Measurements from ENCODE around the gene YEATS2.
"Not testable (repeated sequence)": the region's sequence is repeated elsewhere in the genome, so short reads cannot be mapped to it uniquely, and the experiment has no call there.

Gene YEATS2

DNA sequence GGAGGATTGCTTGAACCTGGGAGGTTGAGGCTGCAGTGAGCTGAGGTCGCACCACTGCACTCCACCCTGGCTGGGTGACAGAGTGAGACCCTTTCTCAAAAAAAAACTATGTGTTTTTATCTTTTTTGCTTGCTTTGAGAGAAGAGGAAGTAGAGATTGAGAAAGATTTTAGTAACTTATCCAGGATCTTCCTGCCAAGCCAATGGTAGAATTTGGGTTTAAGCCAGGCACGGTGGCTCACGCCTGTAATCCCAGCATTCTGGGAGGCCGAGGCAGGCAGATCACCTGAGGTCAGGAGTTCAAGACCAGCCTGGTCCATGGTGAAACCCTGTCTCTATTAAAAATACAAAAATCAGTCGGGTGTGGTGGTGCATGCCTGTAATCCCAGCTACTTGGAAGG is 78.9 kb downstream of the YEATS2 start:
- not testable (repeated sequence) for DNase-seq (ENCODE audit: low spot score)

DNA sequence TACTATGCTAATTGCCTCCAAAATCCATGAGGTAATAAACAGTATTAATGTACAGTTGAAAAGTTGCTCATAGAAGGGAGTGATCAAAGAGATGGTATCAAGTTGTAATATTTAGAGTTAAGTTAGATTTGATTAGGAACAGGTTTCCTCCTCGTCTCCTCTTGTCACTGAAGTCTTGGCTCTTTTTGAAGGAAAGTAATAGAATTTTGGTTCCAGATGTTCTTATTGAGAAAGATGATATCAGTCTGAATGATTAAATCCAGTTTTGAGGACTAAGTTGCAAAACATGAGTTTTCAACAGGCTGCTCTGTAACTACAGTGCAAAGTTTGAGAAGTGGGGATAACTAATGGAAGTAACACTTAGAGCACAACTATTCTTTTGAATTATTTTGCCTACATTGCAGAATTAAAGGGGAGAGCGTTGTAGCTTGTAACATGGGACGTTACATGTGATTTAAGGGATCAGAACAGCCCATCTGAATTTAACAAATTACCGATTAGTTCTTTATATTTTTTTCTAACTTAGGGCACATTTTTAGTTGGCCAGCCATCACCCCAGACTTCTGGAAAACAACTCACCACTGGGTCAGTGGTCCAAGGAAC is 79.5 kb downstream of the YEATS2 start:
- DNase-seq (ENCODE audit: low spot score), result no peak

DNA sequence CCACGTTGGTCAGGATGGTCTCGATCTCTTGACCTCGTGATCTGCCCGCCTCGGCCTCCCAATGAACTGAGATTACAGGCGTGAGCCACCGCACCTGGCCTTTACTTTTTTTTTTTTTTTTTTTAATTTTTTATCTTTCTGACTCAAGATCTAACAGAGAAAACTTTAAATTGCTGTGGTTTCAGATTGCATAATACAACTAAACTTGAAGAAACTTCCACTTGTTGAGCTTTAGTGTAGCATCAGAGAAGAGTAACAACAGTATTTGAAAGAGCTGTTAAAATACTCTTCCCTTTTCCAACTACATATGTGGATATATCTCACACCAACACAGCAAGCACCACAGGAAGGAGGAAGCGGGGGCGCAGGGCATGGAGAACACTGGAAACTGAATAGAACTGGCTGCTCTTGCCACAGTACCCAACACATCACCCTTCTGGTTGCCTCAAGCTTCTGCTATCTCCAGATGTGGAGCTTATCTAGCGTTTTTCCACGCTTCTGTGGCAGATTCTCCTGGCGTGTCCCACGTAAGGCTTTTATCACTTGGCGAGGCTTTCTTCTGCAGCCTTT is 82.4 kb downstream of the YEATS2 start:
- no peak for DNase-seq (ENCODE audit: low spot score)

DNA sequence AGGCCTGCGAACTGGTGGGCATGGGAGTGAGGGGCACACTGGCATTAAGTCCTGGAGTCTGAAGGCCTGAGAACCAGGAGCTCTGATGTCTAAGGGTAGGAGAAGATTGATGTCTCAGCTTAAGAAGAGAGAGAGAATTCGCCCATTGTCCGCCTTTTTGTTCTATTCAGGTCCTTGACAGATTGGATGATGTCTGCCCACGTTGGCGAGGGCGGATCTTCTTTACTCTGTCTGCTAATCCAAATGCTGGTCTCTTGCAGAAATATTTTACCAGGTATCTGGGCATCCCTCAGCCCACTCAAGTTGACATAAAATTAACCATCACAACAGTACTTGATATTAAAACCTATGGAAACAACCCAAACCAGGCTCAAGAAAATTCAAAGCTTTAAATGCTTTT is 83.6 kb downstream of the YEATS2 start:
- DNase-seq (ENCODE audit: low spot score), result no peak

DNA sequence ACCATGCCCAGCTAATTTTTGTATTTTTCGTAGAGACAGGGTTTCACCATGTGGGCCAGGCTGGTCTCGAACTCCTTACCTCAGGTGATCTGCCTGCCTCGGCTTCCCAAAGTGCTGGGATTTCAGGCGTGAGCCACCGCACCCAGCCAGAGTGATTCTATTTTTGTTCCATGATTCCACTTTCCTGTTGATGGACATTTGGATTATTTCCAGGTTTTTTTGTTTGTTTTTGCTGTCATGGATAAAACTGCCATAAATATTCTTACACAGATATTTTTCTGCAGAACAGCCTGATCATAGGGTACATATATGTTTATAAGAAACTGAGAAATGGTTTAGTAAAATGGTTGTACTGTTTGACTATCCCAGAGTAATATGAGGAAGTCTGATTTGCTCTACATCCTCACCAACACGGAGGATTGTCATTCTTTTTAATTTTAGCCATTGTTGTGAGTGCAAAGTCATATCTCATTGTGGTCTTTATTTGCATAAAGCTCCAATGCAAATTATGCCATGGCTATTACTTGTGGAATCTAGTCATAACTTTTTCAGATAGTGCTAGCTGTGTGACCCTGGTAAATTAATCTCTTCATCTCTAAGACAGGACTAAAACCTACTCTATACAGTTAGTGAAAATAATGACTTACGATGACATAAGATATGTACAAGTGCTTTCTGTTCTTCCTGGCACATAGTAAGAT is 85.1 kb downstream of the YEATS2 start:
- DNase-seq (ENCODE audit: low spot score), result no peak

DNA sequence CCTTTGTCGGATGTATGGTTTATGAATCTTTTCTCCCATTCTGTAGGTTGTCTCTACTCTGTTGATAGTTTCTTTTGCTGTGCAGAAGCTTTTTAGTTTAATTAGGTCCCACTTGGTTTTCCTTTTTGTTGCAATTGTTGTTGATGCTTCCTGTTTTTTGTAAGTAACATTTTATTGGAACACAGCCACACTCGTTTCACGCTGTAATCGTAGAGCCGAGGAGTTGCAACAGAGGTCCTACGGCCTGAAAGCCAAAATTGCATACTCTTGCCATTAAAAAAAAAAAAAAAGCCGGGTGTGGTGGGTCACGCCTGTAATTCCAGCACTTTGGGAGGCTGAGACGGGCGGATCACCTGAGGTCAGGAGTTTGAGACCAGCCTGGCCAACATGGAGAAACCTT is 86.9 kb downstream of the YEATS2 start:
- DNase-seq (ENCODE audit: low spot score), result not testable (repeated sequence)

DNA sequence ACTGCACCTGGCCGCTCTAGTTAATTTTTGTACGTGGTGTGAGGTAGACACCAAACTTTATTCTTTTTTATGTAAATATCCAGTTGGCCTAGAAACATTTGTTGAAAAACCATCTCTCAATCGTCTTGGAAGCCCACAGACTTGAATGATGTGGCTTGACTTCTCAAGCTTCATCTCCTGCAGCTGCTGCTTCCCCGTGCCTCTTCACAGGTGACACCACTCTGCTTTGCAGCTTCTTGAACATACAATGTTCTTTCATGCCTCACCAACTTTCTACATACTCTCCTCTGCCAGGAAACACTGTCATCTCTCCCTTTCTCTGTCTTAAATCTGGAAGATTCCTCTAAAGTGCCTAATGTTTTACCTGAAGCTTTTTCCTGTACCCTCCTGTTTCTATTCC is 92.2 kb downstream of the YEATS2 start:
- no peak for DNase-seq (ENCODE audit: low spot score)

DNA sequence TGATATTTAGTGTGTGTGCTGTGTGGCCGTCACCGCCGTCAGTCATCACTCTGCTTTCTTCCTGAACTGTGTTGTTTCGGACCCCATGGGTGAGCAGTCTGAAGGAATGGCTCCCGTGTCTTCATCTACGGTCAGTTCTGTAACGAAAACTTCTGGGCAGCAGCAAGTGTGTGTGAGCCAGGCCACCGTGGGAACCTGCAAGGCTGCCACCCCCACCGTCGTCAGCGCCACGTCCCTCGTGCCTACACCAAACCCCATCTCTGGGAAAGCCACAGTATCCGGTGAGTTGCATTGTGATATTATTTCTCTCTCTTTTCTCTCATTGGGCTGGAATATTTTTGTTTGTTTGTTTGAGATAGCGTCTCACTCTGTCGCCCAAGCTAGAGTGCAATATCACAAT is 93.1 kb downstream of the YEATS2 start:
- no peak for DNase-seq (ENCODE audit: low spot score)

DNA sequence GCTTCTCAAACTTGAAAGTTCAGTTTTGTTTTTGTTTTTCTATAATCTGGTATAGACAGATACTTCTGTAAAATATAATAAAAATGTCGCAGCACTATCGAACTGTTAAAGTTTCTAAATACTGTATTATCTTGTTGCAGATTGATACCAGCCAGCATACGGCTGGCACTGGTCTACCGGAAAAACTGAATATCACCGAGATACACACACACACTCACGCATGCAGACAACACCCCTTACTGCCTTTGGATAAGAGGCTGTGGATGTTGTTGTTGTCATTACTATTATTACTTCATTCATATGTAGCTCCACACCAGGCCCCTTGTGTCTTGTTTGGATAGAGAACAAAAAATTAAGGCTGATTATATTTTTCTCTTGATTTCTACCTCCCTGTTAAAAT is 95.4 kb downstream of the YEATS2 start:
- no peak for DNase-seq (ENCODE audit: low spot score)

DNA sequence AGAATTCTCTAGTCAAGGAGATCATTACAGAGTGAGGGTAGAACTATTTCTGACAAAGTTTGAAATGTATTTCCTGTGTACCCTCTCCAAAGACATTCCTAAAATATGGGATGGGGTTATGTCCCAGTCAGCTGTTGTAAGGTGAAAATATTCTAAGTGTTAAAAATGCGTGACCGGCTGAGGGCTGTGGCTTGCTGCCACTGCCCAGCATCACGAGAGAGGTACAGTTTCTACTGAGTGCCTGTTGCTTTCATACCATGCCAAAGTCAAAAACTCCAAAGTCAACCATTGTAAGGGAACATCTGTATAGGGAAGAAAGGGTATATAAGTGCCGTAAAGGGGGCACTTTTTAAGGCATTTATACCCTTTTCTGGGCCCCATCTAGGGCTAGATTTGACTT is 96.9 kb downstream of the YEATS2 start:
- no peak for DNase-seq (ENCODE audit: low spot score)

DNA sequence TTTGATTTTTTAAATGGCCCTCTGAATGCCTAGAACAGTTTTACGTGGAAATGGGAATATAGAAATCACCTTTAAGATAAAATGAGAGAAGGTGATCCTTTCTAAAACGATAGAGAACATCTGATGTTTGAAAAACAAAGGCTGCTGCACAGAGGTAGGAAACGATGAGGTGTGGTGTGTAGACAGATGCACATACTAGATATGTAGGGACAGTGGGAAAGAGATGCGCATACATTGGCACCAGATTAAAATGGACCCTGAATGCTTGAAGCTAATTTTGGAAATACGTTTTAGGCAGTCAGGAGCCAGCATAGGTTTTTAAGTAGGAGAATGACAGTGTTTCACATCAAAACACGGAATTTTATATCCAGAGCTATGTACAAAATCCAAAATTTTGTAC is 98.8 kb downstream of the YEATS2 start:
- no peak for DNase-seq (ENCODE audit: low spot score)

DNA sequence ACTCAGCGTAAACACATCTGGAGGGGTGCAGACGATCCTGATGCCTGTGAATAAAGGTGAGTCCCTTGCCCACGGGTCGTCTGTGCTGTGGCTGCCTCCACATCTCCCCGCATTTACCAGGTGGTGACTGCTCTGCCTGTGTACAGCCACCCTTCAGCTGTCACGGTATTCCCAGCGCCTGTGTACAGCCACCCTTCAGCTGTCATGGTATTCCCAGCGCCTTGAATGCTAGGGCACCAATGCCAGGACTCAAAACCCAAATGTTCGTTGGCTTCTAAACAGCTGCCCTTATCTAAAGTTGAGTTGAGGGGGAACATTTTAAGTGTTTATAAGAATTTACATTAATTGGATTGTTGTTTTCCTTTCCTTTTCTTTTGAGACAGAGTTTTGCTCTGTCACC is 100.4 kb downstream of the YEATS2 start:
- DNase-seq (ENCODE audit: low spot score), result no peak

DNA sequence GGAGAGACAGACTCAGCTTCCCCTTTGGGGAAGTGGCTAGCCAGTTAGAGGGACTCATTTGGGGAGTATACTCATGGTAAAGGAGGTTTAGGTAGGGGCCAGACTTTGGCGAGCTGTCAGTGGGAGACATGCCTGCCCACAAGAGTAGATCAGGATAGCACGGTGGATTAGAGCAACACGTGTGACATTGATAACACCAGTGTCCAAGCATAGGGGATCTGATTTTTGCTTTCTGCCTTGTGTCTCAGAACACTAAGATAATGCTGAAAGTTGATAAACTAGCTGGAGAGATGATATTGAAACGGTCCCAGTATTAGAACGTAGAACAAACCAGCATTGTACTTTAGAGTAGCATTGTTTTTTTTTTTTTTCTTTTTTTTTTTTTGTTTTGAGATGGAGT is 101.9 kb downstream of the YEATS2 start:
- DNase-seq (ENCODE audit: low spot score), result no peak

DNA sequence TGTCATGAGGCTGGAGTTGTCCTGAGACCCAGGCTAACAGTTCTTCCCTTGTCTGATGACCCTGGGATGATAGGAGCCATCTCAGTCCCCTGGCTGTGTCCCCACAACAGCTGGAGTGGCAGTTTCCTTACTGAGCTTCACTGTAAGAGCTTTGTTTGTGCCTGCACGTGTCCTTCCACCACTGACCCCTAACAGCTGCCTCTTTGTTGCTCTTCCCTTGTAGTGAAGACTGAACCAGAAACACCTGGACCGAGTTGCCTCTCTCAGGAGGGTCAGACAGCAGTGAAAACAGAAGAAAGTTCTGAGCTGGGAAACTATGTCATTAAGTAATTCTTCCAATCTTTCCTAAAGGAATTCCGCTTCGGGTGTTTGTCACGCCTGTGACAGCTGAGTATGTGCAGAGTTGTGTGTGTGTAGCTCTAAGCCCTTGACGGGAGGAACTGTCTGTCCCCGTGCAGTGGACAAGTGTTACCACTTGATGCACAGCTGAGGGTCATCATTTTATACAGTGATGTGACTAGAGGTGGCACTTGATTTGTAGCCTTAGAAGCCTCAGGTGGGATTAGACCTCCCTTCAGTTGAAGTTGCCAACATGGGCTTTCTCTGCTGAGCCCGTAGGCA is 102.8 kb downstream of the YEATS2 start:
- DNase-seq (ENCODE audit: low spot score), result no peak

DNA sequence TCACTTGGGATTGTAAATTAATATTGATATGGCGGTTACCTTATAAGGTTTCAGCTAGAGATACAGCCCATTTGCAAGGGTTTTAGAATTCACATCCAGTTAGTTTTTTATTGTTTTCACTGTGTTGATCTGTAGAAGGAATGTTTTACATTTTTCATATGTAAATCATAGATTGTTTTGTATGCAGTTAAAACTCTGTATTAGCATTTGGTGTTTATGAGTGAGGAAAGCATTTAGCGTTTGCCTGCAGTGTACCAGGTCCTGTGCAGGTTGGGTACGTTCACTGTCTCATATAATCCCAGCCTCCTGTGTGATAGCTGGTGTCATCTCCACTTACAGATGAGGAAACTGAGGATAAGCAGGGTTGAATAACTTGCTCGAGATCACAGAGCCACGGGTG is 104.0 kb downstream of the YEATS2 start:
- DNase-seq (ENCODE audit: low spot score), result no peak

DNA sequence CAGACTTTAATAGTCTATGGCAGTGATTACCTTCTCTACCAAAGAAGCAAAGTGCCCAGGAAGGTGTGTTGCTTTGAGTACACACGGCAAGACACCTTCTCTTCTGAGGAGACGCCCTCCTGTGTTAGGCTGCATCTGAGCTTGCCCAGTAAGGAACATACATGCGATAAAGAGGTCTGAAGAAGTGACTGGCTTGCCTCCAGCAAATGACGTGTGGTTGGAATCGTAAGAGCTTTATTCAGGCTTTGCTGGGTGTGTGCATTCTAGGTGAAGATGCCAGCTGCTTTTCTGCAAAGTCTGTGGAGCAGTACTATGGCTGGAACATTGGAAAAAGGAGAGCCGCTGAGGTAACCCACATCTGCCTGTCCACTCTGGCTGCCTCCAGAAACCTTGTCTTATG is 105.4 kb downstream of the YEATS2 start:
- no peak for DNase-seq (ENCODE audit: low spot score)

DNA sequence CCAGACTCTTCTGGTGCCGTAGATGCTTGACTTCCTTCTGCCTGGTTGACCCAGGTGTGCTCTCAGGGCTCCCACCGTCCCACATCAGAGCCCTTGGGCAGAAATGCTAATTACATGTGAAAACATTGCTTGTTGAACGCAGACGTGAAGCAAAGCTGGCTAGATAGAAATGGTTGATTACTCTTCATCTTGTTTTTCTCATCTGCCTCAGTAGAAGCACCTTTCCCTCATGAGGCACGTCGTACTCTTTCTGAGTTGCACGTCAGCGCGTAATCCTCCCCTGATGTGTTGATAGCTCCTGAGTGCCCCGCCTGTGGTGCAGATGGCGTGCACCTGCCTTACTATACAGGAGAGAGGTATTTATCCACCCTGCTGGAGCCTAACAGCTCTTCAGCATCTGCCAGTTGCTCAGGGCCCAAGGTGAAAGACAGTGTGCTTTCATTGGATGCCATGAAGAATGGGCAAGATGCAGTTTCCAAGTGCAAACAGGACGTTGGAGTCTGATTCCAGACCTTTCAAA is 109.7 kb downstream of the YEATS2 start:
- DNase-seq (ENCODE audit: low spot score), result no peak

DNA sequence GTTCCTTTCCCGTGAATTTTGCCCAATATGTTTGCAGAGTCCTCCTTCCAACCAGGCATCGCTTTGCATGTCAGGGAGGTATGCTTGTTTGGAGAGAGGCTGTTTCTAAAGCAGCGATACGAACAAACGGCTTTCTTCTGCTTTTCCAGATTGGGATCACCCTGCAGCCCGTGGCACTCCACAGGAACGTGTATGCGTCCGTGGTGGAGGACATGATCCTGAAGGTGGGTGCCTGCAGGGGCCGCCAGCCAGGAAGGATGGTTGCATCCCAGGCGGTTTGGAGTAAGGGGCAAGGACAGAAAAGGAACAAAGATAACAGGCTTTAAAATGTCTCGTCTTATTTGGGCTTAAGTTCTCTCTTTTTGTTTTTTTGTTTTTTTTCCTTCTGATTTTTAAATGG is 110.3 kb downstream of the YEATS2 start:
- DNase-seq (ENCODE audit: low spot score), result no peak

DNA sequence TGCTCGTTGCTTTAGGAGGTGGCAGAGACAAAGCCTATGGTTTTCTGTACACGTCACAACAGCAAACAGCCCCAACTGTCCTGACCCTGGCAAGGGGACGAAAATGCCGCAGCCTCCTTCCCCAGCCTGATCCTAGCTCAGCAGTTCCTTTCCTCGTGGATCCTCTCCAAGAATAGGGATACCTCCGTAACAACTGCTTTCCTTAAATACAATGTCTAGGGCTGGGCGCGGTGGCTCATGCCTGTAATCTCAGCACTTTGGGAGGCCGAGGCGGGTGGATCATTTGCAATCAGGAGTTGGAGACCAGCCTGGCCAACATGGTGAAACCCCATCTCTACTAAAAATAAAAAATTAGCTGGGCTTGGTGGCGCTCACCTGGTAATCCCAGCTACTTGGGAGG is 110.8 kb downstream of the YEATS2 start:
- no peak for DNase-seq (ENCODE audit: low spot score)

DNA sequence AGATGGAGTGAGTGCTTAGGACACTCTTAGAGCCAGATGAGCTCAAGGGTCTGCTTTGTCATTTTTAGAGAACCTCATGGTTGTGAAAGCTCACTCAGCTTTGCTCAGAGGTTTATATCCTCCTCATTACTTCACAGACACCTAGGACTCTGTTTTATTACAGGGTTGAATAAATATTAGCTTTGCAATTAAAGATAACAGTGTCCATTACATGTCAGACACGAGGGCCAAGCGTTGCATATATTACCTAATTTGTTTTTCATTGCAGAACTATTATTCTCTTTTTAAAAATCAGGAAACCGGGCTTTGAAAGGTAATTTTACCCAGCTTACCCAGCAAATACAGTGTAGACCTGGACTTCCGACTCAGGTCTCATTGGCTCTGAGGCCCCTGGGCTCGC is 111.7 kb downstream of the YEATS2 start:
- DNase-seq (ENCODE audit: low spot score), result no peak

DNA sequence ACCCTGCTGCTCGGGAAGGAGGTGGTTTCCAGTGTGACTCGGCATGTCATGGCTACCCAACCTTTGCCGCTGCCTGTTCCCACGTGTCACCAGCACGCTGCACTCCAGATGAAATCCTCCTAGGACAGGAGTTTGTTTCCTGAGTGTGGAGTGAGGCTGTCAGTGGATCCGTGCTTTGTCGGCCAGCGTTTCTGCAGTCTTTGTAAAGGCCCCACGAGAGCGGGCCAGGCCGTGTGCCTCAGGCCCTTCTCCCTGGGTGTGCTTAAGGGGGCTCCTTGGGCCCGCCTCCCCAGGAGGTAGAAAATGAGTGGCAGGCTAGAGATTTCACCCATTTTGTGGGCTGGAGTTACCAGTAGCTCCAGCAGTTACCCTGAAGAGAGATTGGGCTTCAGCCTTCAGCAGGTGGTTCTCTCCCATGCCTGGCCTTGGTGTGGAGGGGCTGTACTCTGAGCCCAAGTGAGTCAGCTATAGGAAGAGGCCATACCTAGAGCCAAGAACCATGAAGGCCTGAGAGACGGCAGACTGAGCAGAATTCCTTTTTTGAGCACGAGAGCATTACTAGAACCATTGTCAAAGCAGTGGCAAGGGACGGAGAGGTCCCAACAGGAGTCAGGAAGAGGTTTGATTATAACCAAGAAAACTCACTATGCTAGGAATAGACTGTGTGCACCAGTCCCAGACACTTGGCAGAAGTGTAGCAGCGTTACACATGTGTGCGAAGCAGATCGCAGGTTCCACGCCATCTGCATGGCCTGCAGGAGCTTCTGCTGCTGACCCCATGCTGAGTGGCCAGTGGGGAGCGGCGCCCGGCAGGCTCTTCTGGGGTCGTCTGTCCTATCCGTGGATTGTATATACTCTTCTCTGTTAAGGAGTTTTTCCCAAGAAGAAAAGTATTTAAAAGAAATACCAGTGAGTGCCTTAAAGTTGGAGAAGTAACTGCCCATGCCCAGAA is 113.3 kb downstream of the YEATS2 start:
- no peak for DNase-seq (ENCODE audit: low spot score)

DNA sequence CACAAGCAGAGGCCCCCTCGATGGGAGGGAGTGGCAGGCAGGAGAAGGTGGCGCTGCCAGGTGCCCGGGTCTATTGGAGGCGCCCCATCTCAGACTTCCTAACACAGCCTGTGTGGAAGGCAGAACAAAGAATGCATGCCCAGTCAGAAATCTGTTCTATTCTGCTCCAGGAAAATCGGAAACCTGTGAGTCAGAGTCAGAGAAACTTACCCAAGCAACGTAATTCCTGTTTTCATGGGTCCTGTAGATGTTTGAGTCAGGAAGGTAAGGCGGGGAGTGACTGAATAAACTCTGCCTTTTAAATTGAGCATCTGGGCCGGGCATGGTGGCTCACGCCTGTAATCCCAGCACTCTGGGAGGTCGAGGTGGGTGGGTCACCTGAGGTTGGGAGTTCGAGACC is 114.0 kb downstream of the YEATS2 start:
- DNase-seq (ENCODE audit: low spot score), result no peak
